K562 (cell line): Measurements from ENCODE around the gene NQO2. TPM values are rescaled to one million over a fixed set of nuclear protein-coding genes. Genes with fewer than 3 reads are reported as not detected.

Experiments used
- ATF7 ChIP-seq: fragments of 450-650 bp; IDR thresholded peaks from 2 replicates; pipeline ENCODE4 v1.7.1; 2014; ENCODE audit warnings: mild to moderate bottlenecking, moderate library complexity
- BHLHE40 ChIP-seq: IDR thresholded peaks from 2 replicates; pipeline ENCODE4 v1.6.1; 2011; ENCODE audit warnings: low read length, improper control_type of control experiment
- CBX8 ChIP-seq: fragments of 200-600 bp; sonication (generic); IDR thresholded peaks from 2 replicates; pipeline ENCODE4 v1.6.1; 2012; ENCODE audit warnings: borderline replicate concordance, mixed run types, low read depth, mild to moderate bottlenecking, moderate library complexity, mixed read lengths, low read length, control low read depth, inconsistent platforms; ENCODE audit not compliant: poor library complexity, severe bottlenecking; ENCODE audit errors: extremely low read depth
- EP400 ChIP-seq: fragments of 450-650 bp; IDR thresholded peaks from 2 replicates; pipeline ENCODE4 v1.6.1; 2017; ENCODE audit warnings: antibody characterized with exemption, mild to moderate bottlenecking, moderate library complexity
- MAFK ChIP-seq: IDR thresholded peaks from 2 replicates; pipeline ENCODE4 v1.6.1; 2011; ENCODE audit warnings: low read length, improper control_type of control experiment
- NCOR1 ChIP-seq: fragments of 450-650 bp; IDR thresholded peaks from 2 replicates; pipeline ENCODE4 v1.6.1; 2016; ENCODE audit warnings: mild to moderate bottlenecking, moderate library complexity
- POLR2A ChIP-seq: fragments of 450-650 bp; conservative IDR thresholded peaks from 2 replicates; pipeline ENCODE4 v1.6.1; 2016
- RCOR1 ChIP-seq, 2 experiments: IDR thresholded peaks; 2 replicates each; pipeline ENCODE4 v1.6.1; 2012; ENCODE audit warnings: low read depth in 2 of 2, low read length in 2 of 2, borderline replicate concordance in 1 of 2, improper control_type of control experiment in 1 of 2
- SMARCC2 ChIP-seq: fragments of 450-650 bp; IDR thresholded peaks from 2 replicates; pipeline ENCODE4 v1.6.1; 2017; ENCODE audit warnings: antibody characterized with exemption, moderate library complexity, mild to moderate bottlenecking, low read depth
- SMARCE1 ChIP-seq: fragments of 450-650 bp; IDR thresholded peaks from 2 replicates; pipeline ENCODE4 v1.7.1; 2016; ENCODE audit warnings: mild to moderate bottlenecking
- SOX6 ChIP-seq: fragments of 450-650 bp; IDR thresholded peaks from 2 replicates; pipeline ENCODE4 v1.6.1; 2014; ENCODE audit warnings: mild to moderate bottlenecking
- STAT6 ChIP-seq: sonication (generic); formaldehyde crosslinking; IDR thresholded peaks from 2 replicates; pipeline ENCODE4 v1.8.1; 2023; ENCODE audit warnings: mild to moderate bottlenecking, missing genetic modification reagents
- TBL1XR1 ChIP-seq, 2 experiments: IDR thresholded peaks; 2 replicates each; pipeline ENCODE4 v1.6.1; 2012; ENCODE audit warnings: improper control_type of control experiment in 2 of 2, low read length in 2 of 2, mild to moderate bottlenecking in 1 of 2
- polyA plus RNA-seq, 8 experiments: library from polyadenylated mRNA; depleted of rRNA in 4 of 8; stranded (reverse) in 5 of 8; unstranded in 3 of 8; fragments of >200 nt; fragmentation: Nextera tagmentation in 2 of 8; fragmentation: Illumina TruSeq in 1 of 8; extraction: Ambion mirVana in 2 of 8; extraction: Trizol in 1 of 8; gene quantifications; 2 replicates each; pipeline versions ENCODE4 v1.2.1 to v1.2.3, GENCODE V29; 2011 to 2014; ENCODE audit warnings: inconsistent platforms in 1 of 8, missing spikeins in 1 of 8
- total RNA-seq, 7 experiments: library from RNA; depleted of rRNA in 6 of 7; stranded (reverse); fragments of >200 nt in 6 of 7; fragmentation: Illumina TruSeq in 2 of 7; extraction: Trizol in 2 of 7; gene quantifications; 2 replicates each; pipeline versions ENCODE4 v1.2.1 to v1.2.3, GENCODE V29; 2011 to 2021; ENCODE audit warnings: low replicate concordance in 1 of 7
- TF ChIP-seq, protein P1 (sequence below): fragments of 450-650 bp; IDR thresholded peaks from 2 replicates; pipeline ENCODE4 v1.7.1; 2018; ENCODE audit warnings: mild to moderate bottlenecking, low read depth; ENCODE audit not compliant: partially characterized antibody
- TF ChIP-seq, protein P2 (sequence below): sonication (generic); formaldehyde crosslinking; IDR thresholded peaks from 2 replicates; pipeline ENCODE4 v1.9.0; 2022; ENCODE audit warnings: mild to moderate bottlenecking, missing genetic modification reagents
- TF ChIP-seq, protein P3 (sequence below): fragments of 250-450 bp; sonication (Bioruptor Pico); IDR thresholded peaks from 2 replicates; pipeline ENCODE4 v1.9.0; 2021; ENCODE audit warnings: mild to moderate bottlenecking, inconsistent platforms

Gene NQO2
- total and polyA plus RNA-seq, 9 of the 15 experiments (the other 6 are each of a cell fraction or from before 2014, with no cell fraction given): 54.6 to 214 (median 116) TPM

DNA sequence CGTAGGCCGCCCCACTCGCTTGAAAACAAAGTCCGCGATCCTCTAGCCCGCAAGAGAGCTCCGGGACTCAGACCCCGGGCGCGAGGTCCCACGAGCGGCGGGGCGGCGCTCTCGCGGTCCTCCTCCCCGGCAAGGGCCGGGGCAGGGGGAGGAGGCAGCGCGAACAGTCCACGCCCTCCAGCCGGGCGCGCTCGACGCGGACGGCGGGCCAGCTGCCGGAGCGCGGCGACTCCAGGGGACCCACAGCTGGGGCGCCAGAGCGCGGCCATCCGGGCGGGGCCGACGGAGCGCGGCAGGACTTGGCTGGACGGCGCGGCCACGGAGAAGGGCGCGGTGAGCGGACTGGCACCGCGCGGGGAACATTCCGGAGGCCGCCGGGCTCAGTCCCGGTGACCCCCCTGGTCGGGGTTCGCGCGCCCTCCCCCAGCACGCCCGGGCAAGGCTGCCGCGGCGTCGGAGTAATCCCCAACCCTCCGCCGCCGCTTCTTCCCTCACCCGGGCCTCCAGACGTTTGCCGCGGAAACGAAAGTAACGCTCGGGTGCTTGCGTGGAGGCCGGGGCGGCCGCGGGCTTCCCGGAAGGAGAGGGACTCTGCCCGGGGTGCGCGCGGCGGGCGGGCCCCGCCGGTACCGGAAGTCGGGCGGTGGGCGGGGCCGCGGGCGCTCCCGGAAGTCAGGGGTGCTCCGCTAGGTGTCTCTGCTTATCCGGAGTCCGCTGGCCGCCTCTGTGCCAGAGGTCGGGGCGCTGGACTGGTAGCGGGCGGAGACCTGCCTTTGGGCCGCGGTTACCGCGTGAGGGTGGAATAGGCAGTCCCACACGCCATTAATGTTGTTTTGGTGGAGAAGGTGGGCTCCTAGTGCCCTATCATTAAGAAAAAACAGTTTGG is 68.9 kb downstream of the NQO2 start, which contains the start of gene RIPK1 (continued):
- TF ChIP-seq, protein P1, sequence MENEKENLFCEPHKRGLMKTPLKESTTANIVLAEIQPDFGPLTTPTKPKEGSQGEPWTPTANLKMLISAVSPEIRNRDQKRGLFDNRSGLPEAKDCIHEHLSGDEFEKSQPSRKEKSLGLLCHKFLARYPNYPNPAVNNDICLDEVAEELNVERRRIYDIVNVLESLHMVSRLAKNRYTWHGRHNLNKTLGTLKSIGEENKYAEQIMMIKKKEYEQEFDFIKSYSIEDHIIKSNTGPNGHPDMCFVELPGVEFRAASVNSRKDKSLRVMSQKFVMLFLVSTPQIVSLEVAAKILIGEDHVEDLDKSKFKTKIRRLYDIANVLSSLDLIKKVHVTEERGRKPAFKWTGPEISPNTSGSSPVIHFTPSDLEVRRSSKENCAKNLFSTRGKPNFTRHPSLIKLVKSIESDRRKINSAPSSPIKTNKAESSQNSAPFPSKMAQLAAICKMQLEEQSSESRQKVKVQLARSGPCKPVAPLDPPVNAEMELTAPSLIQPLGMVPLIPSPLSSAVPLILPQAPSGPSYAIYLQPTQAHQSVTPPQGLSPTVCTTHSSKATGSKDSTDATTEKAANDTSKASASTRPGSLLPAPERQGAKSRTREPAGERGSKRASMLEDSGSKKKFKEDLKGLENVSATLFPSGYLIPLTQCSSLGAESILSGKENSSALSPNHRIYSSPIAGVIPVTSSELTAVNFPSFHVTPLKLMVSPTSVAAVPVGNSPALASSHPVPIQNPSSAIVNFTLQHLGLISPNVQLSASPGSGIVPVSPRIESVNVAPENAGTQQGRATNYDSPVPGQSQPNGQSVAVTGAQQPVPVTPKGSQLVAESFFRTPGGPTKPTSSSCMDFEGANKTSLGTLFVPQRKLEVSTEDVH: peak; percentile 86
- TF ChIP-seq TBL1XR1 (IDR thresholded peaks at IDR 0.05; ENCODE audit: low read length in 2 of 2) (0 out of 4 replicates have a peak, but pooled peaks of 1 of the 2 experiments have one; percentile 0), NCOR1 (peak; percentile 56), EP400 (peak; percentile 81), ATF7 (peak; percentile 77), SMARCE1 (peak; percentile 44; the same call in 1 of the 2 replicates), SOX6 (peak; percentile 48), BHLHE40 (peak; percentile 12), POLR2A (peak; percentile 95), RCOR1 (IDR thresholded peaks at IDR 0.05; ENCODE audit: borderline replicate concordance in 1 of 2, low read depth in 2 of 2, low read length in 2 of 2) (peak in 1 of 2 experiments; percentile 55; a peak in 1 of 4 replicates), MAFK (peak; percentile 1; the same call in 1 of the 2 replicates), CBX8 (no peak), STAT6 (CRISPR knock-in tag) (peak; percentile 66; the same call in 1 of the 2 replicates), SMARCC2 (peak; percentile 25; the same call in 1 of the 2 replicates)
- TF ChIP-seq, protein P2, sequence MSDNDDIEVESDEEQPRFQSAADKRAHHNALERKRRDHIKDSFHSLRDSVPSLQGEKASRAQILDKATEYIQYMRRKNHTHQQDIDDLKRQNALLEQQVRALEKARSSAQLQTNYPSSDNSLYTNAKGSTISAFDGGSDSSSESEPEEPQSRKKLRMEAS (CRISPR knock-in tag): peak; percentile 38; the same call in 1 of the 2 replicates
- TF ChIP-seq, protein P3, sequence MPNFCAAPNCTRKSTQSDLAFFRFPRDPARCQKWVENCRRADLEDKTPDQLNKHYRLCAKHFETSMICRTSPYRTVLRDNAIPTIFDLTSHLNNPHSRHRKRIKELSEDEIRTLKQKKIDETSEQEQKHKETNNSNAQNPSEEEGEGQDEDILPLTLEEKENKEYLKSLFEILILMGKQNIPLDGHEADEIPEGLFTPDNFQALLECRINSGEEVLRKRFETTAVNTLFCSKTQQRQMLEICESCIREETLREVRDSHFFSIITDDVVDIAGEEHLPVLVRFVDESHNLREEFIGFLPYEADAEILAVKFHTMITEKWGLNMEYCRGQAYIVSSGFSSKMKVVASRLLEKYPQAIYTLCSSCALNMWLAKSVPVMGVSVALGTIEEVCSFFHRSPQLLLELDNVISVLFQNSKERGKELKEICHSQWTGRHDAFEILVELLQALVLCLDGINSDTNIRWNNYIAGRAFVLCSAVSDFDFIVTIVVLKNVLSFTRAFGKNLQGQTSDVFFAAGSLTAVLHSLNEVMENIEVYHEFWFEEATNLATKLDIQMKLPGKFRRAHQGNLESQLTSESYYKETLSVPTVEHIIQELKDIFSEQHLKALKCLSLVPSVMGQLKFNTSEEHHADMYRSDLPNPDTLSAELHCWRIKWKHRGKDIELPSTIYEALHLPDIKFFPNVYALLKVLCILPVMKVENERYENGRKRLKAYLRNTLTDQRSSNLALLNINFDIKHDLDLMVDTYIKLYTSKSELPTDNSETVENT (CRISPR knock-in tag): peak; percentile 40; the same call in 1 of the 2 replicates
